ENCODE data around the gene KISS1R. TPM values are rescaled to one million over a fixed set of nuclear protein-coding genes. Genes with fewer than 3 reads are reported as not detected.

KISS1R gene
- 1 to 10 TPM; 2.9 to 5.1 (median 3.3) TPM for total RNA-seq

DNA sequence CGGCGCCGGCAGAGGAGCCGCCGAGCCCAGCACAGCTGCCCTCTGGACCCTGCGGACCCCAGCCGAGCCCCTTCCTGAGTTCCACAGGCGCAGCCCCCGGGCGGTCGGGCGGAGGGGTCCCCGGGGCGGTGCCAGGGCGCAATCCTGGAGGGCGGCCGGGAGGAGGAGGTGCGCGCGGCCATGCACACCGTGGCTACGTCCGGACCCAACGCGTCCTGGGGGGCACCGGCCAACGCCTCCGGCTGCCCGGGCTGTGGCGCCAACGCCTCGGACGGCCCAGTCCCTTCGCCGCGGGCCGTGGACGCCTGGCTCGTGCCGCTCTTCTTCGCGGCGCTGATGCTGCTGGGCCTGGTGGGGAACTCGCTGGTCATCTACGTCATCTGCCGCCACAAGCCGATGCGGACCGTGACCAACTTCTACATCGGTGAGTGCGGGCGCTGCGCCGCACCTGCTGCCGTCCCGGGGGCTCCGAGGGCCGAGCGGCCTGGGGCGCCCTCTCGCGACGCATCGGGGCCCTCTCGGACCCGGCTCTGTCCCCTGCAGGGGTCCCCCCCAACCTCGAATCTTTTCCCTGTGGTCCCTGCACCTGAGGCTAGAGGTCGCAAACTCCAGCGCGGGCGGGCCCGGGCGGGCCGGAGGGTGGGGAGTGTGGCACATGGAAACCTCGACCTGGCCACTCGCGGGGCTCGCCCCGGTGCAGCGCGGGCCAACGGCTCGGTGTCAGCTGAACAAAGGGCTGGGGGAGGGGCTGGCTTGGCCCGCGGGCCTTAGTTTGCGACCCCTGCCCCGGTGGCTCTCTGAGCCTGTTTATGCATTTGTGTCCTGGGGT, at the start of gene KISS1R:
Gene KISS1R, plus strand, starts transcription at position 11 of the 829 bp plus-strand sequence. Its CDS starts 170 bp downstream, at position 181.
- peak; percentile 3 to 8 for ATAC-seq
- Mint-ChIP-seq H3K9me3 (no peaks in the 10 kb centered on the region), H3K4me3 (peak within 1 kb of the TSS; percentile 71), H3K4me1 (ENCODE audit: low read depth) (peaks cover 22% of the 10 kb centered on the region), H3K27me3 (ENCODE audit: low read depth) (peaks cover 5% of the 10 kb centered on the region), H3K36me3 (ENCODE audit: insufficient read depth) (no peaks in the 10 kb centered on the region)
- peak; percentile 43 for DNase-seq

DNA sequence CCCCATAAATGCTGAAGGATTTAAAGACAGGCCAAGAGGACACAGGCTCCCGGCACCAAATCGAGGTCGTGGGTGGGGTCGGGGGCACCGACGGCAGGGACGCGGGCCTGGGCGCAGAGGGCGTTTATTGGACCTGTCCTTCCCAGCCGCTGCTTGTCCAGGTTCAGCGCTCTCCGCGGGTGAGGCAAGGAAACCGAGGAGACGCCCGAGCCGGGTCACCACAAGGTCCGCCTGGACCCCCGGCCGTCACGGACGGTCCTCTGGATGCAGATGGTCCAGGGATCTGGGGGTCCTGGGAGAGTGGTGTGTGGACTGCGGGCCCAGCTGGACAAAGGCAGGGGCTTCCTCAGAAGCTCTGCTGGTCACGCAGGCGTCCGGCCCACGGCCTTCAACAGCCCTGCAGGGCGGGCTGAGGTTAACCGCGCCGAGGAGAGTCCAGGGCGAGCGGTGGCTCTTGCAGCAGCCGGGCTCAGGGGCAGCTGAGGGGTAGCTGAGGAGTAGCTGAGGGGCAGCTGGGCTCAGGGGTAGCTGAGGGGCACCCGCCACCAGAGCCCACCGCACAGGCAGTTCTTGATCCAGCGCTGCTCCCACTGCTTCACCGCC, 49.2 kb upstream of the KISS1R start:
- peaks cover 18% of the 10 kb centered on the region for H3K4me1 Mint-ChIP-seq (ENCODE audit: low read depth)
- no peaks in the 10 kb centered on the region for H3K27me3 Mint-ChIP-seq (ENCODE audit: low read depth)
- DNase-seq = no peak
- H3K9me3 Mint-ChIP-seq = no peaks in the 10 kb centered on the region
- ATAC-seq = no peak
- H3K4me3 Mint-ChIP-seq = no peak overlapping the region
- H3K36me3 Mint-ChIP-seq (ENCODE audit: insufficient read depth) = peaks cover 13% of the 10 kb centered on the region

- DNase-seq (no peak), ATAC-seq (no peak)
- H3K4me3 Mint-ChIP-seq = no peak overlapping the region
- H3K9me3 Mint-ChIP-seq = no peaks in the 10 kb centered on the region
- H3K27me3 Mint-ChIP-seq (ENCODE audit: low read depth) = no peaks in the 10 kb centered on the region
- H3K4me1 Mint-ChIP-seq (ENCODE audit: low read depth) = peaks cover 14% of the 10 kb centered on the region
- H3K36me3 Mint-ChIP-seq (ENCODE audit: insufficient read depth) = peaks cover 13% of the 10 kb centered on the region
Observed at GRCh38 chr19:868458-869244, 48.5 kb upstream of the KISS1R start.

GRCh38 chr19:869245-870177, 47.6 kb upstream of the KISS1R start:
- DNase-seq (no peak), ATAC-seq (no peak)
- H3K4me1 Mint-ChIP-seq (ENCODE audit: low read depth) = peaks cover 12% of the 10 kb centered on the region
- no peaks in the 10 kb centered on the region for H3K9me3 Mint-ChIP-seq
- H3K36me3 Mint-ChIP-seq (ENCODE audit: insufficient read depth) = peaks cover 13% of the 10 kb centered on the region
- H3K27me3 Mint-ChIP-seq (ENCODE audit: low read depth) = no peaks in the 10 kb centered on the region
- H3K4me3 Mint-ChIP-seq = no peak overlapping the region

- Mint-ChIP-seq H3K9me3 (no peaks in the 10 kb centered on the region), H3K36me3 (ENCODE audit: insufficient read depth) (peaks cover 13% of the 10 kb centered on the region), H3K4me3 (no peak overlapping the region), H3K4me1 (ENCODE audit: low read depth) (peaks cover 12% of the 10 kb centered on the region), H3K27me3 (ENCODE audit: low read depth) (no peaks in the 10 kb centered on the region)
- DNase-seq (no peak), ATAC-seq (no peak)
Observed at GRCh38 chr19:870314-870713, 46.8 kb upstream of the KISS1R start.

DNA sequence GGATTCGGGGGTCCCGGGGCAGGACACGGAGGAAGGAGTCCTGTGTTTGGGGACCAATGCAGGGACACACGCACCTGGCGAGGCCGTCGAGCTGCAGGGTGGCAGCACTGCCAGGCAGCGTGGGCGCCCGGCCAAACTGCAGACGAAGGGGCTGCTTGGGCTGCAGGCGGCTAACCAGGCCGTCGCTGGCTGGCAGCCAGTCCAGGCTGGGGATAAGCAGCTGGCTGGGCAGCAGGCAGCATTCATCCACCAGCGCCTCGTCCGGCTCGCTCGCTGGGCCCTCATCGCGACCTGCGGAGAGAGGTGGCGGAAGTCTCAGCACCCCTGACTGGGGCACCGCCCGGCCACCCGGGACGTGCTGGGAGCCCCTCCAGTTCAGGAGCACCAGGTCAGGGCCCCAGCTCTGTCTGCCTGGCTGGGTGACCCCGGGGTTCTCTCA, 46.2 kb upstream of the KISS1R start:
- no peaks in the 10 kb centered on the region for H3K27me3 Mint-ChIP-seq (ENCODE audit: low read depth)
- peaks cover 13% of the 10 kb centered on the region for H3K36me3 Mint-ChIP-seq (ENCODE audit: insufficient read depth)
- no peak for DNase-seq
- H3K4me3 Mint-ChIP-seq = no peak overlapping the region
- no peaks in the 10 kb centered on the region for H3K9me3 Mint-ChIP-seq
- peaks cover 12% of the 10 kb centered on the region for H3K4me1 Mint-ChIP-seq (ENCODE audit: low read depth)
- no peak for ATAC-seq

DNA sequence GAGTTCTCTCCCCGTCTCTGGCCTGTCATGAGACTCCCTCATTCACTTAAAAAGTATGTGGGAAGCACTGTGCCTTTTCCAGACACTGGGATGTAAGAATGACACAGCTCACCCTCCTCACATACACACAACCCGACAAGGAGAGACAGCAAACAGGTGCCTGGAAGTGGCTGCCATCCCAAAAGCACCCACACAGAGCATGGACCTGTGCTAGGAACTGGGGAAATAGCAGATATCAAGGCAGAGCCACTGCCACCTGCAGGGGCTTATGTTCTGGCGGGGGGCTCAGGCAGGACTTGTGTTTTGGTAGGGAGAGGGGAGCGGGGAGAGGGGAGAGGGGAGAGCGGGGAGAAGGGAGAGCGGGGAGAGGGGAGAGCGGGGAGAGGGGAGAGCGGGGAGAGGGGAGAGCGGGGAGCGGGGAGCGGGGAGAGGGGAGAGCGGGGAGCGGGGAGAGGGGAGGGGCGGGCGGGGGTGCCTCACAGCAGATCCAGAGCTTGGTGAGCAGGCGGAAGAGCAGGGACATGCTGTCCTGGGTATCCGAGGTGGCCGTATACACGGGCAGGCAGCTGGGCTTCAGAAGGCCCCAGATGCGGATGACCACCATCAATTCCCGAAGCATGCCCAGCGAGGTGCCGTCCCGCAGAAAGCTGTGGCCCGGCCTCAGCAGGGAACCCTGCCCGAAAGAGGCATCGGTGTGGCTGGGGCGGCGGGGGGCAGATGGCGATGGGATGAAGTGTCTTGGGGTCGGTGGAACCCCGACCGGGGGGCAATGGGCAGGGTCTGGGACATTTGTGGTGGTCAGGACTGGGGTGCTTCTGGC, 45.5 kb upstream of the KISS1R start:
- Mint-ChIP-seq H3K9me3 (no peaks in the 10 kb centered on the region), H3K4me1 (ENCODE audit: low read depth) (peaks cover 12% of the 10 kb centered on the region), H3K36me3 (ENCODE audit: insufficient read depth) (peaks cover 13% of the 10 kb centered on the region), H3K4me3 (no peak overlapping the region), H3K27me3 (ENCODE audit: low read depth) (no peaks in the 10 kb centered on the region)
- peak in 1 of 2 donors; percentile 20 for ATAC-seq
- no peak for DNase-seq

DNA sequence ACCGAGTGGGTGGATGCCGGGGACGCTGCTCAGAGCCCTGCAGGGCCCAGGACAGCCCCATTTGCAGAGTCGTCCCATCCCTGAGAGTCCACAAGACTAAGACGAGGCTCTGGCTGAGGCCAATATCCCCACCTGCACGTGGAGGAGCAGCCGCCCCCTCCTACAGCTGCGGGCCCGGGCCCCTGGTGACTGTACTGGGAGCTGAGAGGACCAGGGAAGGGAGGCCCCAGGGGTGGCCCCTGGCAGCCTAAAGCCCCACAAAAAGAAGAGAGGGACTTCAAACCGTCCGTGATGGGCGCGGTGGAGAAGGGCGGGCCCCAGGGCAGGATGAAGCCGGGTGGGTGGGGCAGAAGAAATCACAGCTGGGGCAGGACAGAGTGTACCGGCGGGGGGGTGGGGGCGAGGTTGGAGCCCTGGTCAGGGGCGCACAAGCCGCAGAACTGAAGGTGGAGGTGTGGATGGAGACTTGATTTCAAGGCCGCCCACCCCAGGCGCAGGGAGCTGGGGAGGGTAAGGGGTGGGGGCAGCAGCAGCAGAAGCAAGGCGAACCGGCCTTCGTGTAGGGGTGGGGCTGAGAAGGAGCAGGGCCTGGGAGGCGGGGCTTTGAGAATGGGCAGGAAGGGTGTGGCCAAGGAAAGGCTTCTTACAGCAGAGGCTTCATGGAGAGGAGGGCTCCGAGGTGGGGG, 44.7 kb upstream of the KISS1R start:
- peaks cover 12% of the 10 kb centered on the region for H3K4me1 Mint-ChIP-seq (ENCODE audit: low read depth)
- peak; percentile 60 for DNase-seq
- peak overlapping the region; percentile 64 for H3K4me3 Mint-ChIP-seq
- peaks cover 13% of the 10 kb centered on the region for H3K36me3 Mint-ChIP-seq (ENCODE audit: insufficient read depth)
- no peaks in the 10 kb centered on the region for H3K9me3 Mint-ChIP-seq
- peak; percentile 77 to 78 for ATAC-seq
- H3K27me3 Mint-ChIP-seq (ENCODE audit: low read depth) = no peaks in the 10 kb centered on the region

DNA sequence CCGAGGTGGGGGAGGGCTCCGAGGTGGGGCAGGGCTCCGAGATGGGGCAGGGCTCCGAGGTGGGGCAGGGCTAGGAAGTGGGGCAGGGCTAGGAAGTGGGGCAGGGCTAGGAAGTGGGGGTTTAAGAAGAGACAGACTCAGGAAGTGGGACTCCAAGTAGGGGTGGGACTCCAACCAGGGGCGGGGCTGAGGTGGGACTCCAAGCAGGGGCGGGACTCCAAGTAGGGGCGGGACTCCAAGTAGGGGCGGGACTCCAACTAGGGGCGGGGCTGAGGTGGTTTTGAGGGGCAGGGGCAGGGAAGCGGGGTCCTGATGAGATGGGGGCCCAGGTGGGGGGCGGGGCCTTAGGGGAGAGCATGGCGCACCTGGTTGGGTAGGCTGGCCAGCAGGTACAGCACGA, 44.0 kb upstream of the KISS1R start:
- ATAC-seq (peak; percentile 64 to 81), DNase-seq (peak; percentile 52)
- Mint-ChIP-seq H3K4me3 (no peak overlapping the region), H3K4me1 (ENCODE audit: low read depth) (peaks cover 12% of the 10 kb centered on the region), H3K36me3 (ENCODE audit: insufficient read depth) (peaks cover 13% of the 10 kb centered on the region), H3K27me3 (ENCODE audit: low read depth) (no peaks in the 10 kb centered on the region), H3K9me3 (no peaks in the 10 kb centered on the region)

DNA sequence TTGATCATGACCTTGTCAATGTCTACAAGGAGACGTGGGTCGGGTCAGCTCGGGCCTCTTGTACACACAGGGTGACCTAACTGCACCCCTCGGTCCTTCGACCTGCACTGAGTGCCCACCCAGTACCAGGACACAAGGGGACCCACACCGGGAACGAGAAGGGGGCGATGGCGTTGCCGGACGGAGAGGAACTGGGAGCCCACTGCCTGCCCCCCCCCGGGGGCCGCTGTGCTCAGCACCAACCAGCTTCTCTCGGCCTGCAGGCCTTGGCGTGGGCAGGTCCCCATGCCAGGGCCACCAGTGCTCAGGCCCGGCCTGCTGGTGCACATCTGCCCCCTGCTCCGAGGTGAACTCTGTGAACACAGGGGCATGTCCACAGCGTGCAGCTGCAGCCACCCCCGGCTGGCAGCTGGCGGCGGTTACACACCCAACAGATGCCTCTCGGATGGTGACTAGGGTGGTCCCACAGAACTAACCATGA, 43.5 kb upstream of the KISS1R start:
- ATAC-seq (no peak), DNase-seq (no peak)
- Mint-ChIP-seq H3K4me3 (no peak overlapping the region), H3K36me3 (ENCODE audit: insufficient read depth) (peaks cover 11% of the 10 kb centered on the region), H3K9me3 (no peaks in the 10 kb centered on the region), H3K27me3 (ENCODE audit: low read depth) (no peaks in the 10 kb centered on the region), H3K4me1 (ENCODE audit: low read depth) (peaks cover 12% of the 10 kb centered on the region)

GRCh38 chr19:875265-875879, 41.8 kb upstream of the KISS1R start:
- H3K27me3 Mint-ChIP-seq (ENCODE audit: low read depth) = no peaks in the 10 kb centered on the region
- ATAC-seq (no peak), DNase-seq (no peak)
- peaks cover 3% of the 10 kb centered on the region for H3K36me3 Mint-ChIP-seq (ENCODE audit: insufficient read depth)
- no peaks in the 10 kb centered on the region for H3K9me3 Mint-ChIP-seq
- no peak overlapping the region for H3K4me3 Mint-ChIP-seq
- H3K4me1 Mint-ChIP-seq (ENCODE audit: low read depth) = peaks cover 10% of the 10 kb centered on the region

- no peaks in the 10 kb centered on the region for H3K27me3 Mint-ChIP-seq (ENCODE audit: low read depth)
- DNase-seq = no peak
- H3K4me3 Mint-ChIP-seq = no peak overlapping the region
- H3K4me1 Mint-ChIP-seq (ENCODE audit: low read depth) = peaks cover 10% of the 10 kb centered on the region
- H3K36me3 Mint-ChIP-seq (ENCODE audit: insufficient read depth) = peaks cover 2% of the 10 kb centered on the region
- H3K9me3 Mint-ChIP-seq = no peaks in the 10 kb centered on the region
- ATAC-seq = no peak
Observed at GRCh38 chr19:876089-876488, 41.0 kb upstream of the KISS1R start.

All from activated T-cell treated with anti-CD3 and anti-CD28 coated beads, Interleukin-2, amount 50 U/mL, for 4 hours (primary cell).